ENCODE measurements around the gene ISCU. TPM values are rescaled to one million over a fixed set of nuclear protein-coding genes. Genes with fewer than 3 reads are reported as not detected.
A peak's percentile ranks its signal among the peaks of the same experiment; 100 is the strongest.

The ISCU gene
- total RNA-seq, 2 donors from 2014 or later = 63.1 to 66.0 TPM

DNA sequence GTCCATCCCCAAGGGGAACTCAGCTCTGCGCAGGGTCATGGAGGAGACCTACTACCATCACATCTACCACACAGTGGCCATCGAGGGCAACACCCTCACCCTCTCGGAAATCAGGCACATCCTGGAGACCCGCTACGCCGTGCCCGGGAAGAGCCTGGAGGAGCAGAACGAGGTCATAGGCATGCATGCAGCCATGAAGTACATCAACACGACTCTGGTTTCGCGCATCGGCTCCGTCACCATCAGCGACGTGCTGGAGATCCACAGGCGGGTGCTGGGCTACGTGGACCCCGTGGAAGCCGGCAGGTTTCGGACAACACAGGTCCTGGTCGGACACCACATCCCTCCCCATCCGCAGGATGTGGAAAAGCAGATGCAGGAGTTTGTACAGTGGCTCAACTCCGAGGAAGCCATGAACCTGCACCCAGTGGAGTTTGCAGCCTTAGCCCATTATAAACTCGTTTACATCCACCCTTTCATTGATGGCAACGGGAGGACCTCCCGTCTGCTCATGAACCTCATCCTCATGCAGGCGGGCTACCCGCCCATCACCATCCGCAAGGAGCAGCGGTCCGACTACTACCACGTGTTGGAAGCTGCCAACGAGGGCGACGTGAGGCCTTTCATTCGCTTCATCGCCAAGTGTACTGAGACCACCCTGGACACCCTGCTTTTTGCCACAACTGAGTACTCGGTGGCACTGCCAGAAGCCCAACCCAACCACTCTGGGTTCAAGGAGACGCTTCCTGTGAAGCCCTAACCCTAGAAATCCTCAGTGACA lies 43.5 kb upstream of the ISCU start:
- Mint-ChIP-seq H3K27ac (no peak overlapping the region), H3K36me3 (ENCODE audit: low read depth) (peaks cover 51% of the 10 kb centered on the region), H3K4me1 (peaks cover 8% of the 10 kb centered on the region), H3K27me3 (ENCODE audit: insufficient read depth) (no peaks in the 10 kb centered on the region), H3K4me3 (no peak overlapping the region), H3K9me3 (no peaks in the 10 kb centered on the region)
- H3K27me3 ChIP-seq (ENCODE audit: control insufficient read depth, insufficient read depth, low read length, poor library complexity, severe bottlenecking) = no peaks in the 10 kb centered on the region
- peaks cover 4% of the 10 kb centered on the region for H3K4me1 ChIP-seq (ENCODE audit: control insufficient read depth, insufficient read depth, low read length)
- H3K36me3 ChIP-seq (ENCODE audit: control insufficient read depth, insufficient read depth, low read length) = peaks cover 67% of the 10 kb centered on the region
- no peak overlapping the region for H3K27ac ChIP-seq (ENCODE audit: low read depth, low read length)
- no peaks in the 10 kb centered on the region for H3K9me3 ChIP-seq (ENCODE audit: control insufficient read depth, low read length)
- DNase-seq = peak; percentile 53
- TF ChIP-seq, protein P1, sequence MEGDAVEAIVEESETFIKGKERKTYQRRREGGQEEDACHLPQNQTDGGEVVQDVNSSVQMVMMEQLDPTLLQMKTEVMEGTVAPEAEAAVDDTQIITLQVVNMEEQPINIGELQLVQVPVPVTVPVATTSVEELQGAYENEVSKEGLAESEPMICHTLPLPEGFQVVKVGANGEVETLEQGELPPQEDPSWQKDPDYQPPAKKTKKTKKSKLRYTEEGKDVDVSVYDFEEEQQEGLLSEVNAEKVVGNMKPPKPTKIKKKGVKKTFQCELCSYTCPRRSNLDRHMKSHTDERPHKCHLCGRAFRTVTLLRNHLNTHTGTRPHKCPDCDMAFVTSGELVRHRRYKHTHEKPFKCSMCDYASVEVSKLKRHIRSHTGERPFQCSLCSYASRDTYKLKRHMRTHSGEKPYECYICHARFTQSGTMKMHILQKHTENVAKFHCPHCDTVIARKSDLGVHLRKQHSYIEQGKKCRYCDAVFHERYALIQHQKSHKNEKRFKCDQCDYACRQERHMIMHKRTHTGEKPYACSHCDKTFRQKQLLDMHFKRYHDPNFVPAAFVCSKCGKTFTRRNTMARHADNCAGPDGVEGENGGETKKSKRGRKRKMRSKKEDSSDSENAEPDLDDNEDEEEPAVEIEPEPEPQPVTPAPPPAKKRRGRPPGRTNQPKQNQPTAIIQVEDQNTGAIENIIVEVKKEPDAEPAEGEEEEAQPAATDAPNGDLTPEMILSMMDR (conservative IDR thresholded peaks at IDR 0.05) = no peak
- H3K9ac ChIP-seq (ENCODE audit: extremely low read depth, low read length, poor library complexity, severe bottlenecking) = no peak overlapping the region
- 96% methylated on average over 35 to 39 of the region's 39 CpGs for WGBS, 2 experiments (ENCODE audit: insufficient coverage in 1 of 2, insufficient read length in 1 of 2)
- no peak overlapping the region for H3K4me3 ChIP-seq (ENCODE audit: low read length)

- H3K4me1 Mint-ChIP-seq = peaks cover 8% of the 10 kb centered on the region
- Histone ChIP-seq H3K36me3 (ENCODE audit: control insufficient read depth, insufficient read depth, low read length) (peaks cover 73% of the 10 kb centered on the region), H3K27me3 (ENCODE audit: control insufficient read depth, insufficient read depth, low read length, poor library complexity, severe bottlenecking) (no peaks in the 10 kb centered on the region), H3K4me1 (ENCODE audit: control insufficient read depth, insufficient read depth, low read length) (peaks cover 4% of the 10 kb centered on the region), H3K9ac (ENCODE audit: extremely low read depth, low read length, poor library complexity, severe bottlenecking) (no peak overlapping the region), H3K27ac (ENCODE audit: low read depth, low read length) (no peak overlapping the region), H3K4me3 (ENCODE audit: low read length) (no peak overlapping the region), H3K9me3 (ENCODE audit: control insufficient read depth, low read length) (no peaks in the 10 kb centered on the region)
- no peaks in the 10 kb centered on the region for H3K27me3 Mint-ChIP-seq (ENCODE audit: insufficient read depth)
- H3K4me3 Mint-ChIP-seq = no peak overlapping the region
- DNase-seq = peak; percentile 86
- WGBS, 2 experiments (ENCODE audit: insufficient coverage in 1 of 2, insufficient read length in 1 of 2) = 83 to 90% methylated on average over 4 of the region's 4 CpGs
- H3K36me3 Mint-ChIP-seq (ENCODE audit: low read depth) = peaks cover 56% of the 10 kb centered on the region
- H3K27ac Mint-ChIP-seq = peak overlapping the region; percentile 81
- TF ChIP-seq, protein P1 (conservative IDR thresholded peaks at IDR 0.05) = peak; percentile 65
- no peaks in the 10 kb centered on the region for H3K9me3 Mint-ChIP-seq
Observed at GRCh38 chr12:108519558-108519957, 42.8 kb upstream of the ISCU start.

- DNase-seq = no peak
- no peaks in the 10 kb centered on the region for H3K9me3 ChIP-seq (ENCODE audit: control insufficient read depth, low read length)
- H3K9me3 Mint-ChIP-seq = no peaks in the 10 kb centered on the region
- H3K27ac ChIP-seq (ENCODE audit: low read depth, low read length) = no peak overlapping the region
- H3K27me3 ChIP-seq (ENCODE audit: control insufficient read depth, insufficient read depth, low read length, poor library complexity, severe bottlenecking) = no peaks in the 10 kb centered on the region
- no peaks in the 10 kb centered on the region for H3K27me3 Mint-ChIP-seq (ENCODE audit: insufficient read depth)
- no peak overlapping the region for H3K4me3 Mint-ChIP-seq
- peaks cover 94% of the 10 kb centered on the region for H3K36me3 ChIP-seq (ENCODE audit: control insufficient read depth, insufficient read depth, low read length)
- H3K4me1 Mint-ChIP-seq = no peaks in the 10 kb centered on the region
- WGBS, 2 experiments (ENCODE audit: insufficient coverage in 1 of 2, insufficient read length in 1 of 2) = 95 to 98% methylated on average over 6 to 14 of the region's 14 CpGs
- H3K9ac ChIP-seq (ENCODE audit: extremely low read depth, low read length, poor library complexity, severe bottlenecking) = no peak overlapping the region
- peaks cover 82% of the 10 kb centered on the region for H3K36me3 Mint-ChIP-seq (ENCODE audit: low read depth)
- H3K27ac Mint-ChIP-seq = no peak overlapping the region
- TF ChIP-seq, protein P1 (conservative IDR thresholded peaks at IDR 0.05) = no peak
- no peaks in the 10 kb centered on the region for H3K4me1 ChIP-seq (ENCODE audit: control insufficient read depth, insufficient read depth, low read length)
- H3K4me3 ChIP-seq (ENCODE audit: low read length) = no peak overlapping the region
Observed at GRCh38 chr12:108523365-108523764, 39.0 kb upstream of the ISCU start.

Measured in endodermal cell (in vitro differentiated cells).